GM18861 (cell line): ENCODE results near the gene ARID5A.

Experiments
- ATAC-seq: cut with Tn5 transposase; IDR thresholded peaks from one replicate; pipeline ENCODE4 v1.9.1; 2021; ENCODE audit not compliant: unreplicated experiment

Gene ARID5A

GRCh38 chr2:96594691-96595152, 58.2 kb downstream of the ARID5A start:
- ATAC-seq: no peak

DNA sequence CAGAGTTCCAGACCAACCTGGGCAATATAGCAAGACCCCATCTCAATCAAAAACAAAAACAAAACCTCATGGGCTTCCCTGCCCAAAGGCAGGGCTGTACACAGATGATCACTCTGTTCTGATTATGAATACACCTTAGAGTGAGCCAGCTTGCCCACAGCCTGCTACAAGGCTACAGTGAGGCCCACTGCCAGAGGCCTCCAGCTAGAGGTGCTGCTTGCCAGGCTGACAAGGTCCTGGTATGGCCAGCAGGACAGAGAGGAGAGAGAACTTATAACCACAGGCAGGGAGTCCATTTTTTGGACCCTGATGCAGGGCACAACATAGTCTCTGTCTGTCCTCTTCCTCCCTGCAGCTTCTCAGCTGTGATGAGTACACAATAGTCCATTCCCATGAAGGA, 60.0 kb downstream of the ARID5A start:
- no peak for ATAC-seq

- no peak for ATAC-seq
Measured at GRCh38 chr2:96599941-96600340, 63.4 kb downstream of the ARID5A start.

- no peak for ATAC-seq
Measured at GRCh38 chr2:96601382-96602292, 65.1 kb downstream of the ARID5A start.
